ENCODE data around the gene CDK2AP2. TPM values are rescaled to one million over a fixed set of nuclear protein-coding genes. Genes with fewer than 3 reads are reported as not detected.

The CDK2AP2 gene
- total RNA-seq, 2 donors from 2014 or later, result 56.7 to 59.4 TPM

- Histone ChIP-seq H3K4me1 (peaks cover 18% of the 10 kb centered on the region), H3K4me3 (no peak overlapping the region), H3K27me3 (no peaks in the 10 kb centered on the region), H3K27ac (no peak overlapping the region), H3K36me3 (replicated peaks in 1 of 2; ENCODE audit: insufficient read depth in 1 of 2, low read depth in 2 of 2) (peaks cover 0 to 9% of the 10 kb centered on the region in 2 donors), H3K9me3 (no peaks in the 10 kb centered on the region)
- TF ChIP-seq, protein P1, sequence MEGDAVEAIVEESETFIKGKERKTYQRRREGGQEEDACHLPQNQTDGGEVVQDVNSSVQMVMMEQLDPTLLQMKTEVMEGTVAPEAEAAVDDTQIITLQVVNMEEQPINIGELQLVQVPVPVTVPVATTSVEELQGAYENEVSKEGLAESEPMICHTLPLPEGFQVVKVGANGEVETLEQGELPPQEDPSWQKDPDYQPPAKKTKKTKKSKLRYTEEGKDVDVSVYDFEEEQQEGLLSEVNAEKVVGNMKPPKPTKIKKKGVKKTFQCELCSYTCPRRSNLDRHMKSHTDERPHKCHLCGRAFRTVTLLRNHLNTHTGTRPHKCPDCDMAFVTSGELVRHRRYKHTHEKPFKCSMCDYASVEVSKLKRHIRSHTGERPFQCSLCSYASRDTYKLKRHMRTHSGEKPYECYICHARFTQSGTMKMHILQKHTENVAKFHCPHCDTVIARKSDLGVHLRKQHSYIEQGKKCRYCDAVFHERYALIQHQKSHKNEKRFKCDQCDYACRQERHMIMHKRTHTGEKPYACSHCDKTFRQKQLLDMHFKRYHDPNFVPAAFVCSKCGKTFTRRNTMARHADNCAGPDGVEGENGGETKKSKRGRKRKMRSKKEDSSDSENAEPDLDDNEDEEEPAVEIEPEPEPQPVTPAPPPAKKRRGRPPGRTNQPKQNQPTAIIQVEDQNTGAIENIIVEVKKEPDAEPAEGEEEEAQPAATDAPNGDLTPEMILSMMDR (IDR thresholded peaks at IDR 0.05), result no peak
- no peak for TF ChIP-seq POLR2A (IDR thresholded peaks at IDR 0.05)
- intact Hi-C loops (cut with DNase I), result no loop called here
- ATAC-seq (no peak), DNase-seq (no peak)
- 95 to 100% methylated on average over 3 to 26 of the region's 26 CpGs for WGBS, 2 donors
Measured at GRCh38 chr11:67499808-67500483, 8.0 kb downstream of the CDK2AP2 start.

GRCh38 chr11:67498544-67498972, 9.4 kb downstream of the CDK2AP2 start:
- ATAC-seq (no peak), DNase-seq (no peak)
- 83 to 90% methylated on average over 20 to 21 of the region's 21 CpGs for WGBS, 2 donors
- H3K27ac ChIP-seq, result no peak overlapping the region
- TF ChIP-seq, protein P1 (IDR thresholded peaks at IDR 0.05), result no peak
- TF ChIP-seq POLR2A (IDR thresholded peaks at IDR 0.05), result no peak
- H3K4me3 ChIP-seq, result no peak overlapping the region
- no peaks in the 10 kb centered on the region for H3K9me3 ChIP-seq
- peaks cover 0 to 9% of the 10 kb centered on the region in 2 donors for H3K36me3 ChIP-seq (replicated peaks in 1 of 2; ENCODE audit: insufficient read depth in 1 of 2, low read depth in 2 of 2)
- intact Hi-C loops (cut with DNase I), result no loop called here
- no peaks in the 10 kb centered on the region for H3K27me3 ChIP-seq
- peaks cover 7% of the 10 kb centered on the region for H3K4me1 ChIP-seq

GRCh38 chr11:67497656-67498291, 10.2 kb downstream of the CDK2AP2 start:
- DNase-seq (no peak), ATAC-seq (no peak)
- intact Hi-C loops (cut with DNase I), result no loop called here
- H3K27ac ChIP-seq, result no peak overlapping the region
- H3K9me3 ChIP-seq, result no peaks in the 10 kb centered on the region
- peaks cover 0 to 9% of the 10 kb centered on the region in 2 donors for H3K36me3 ChIP-seq (replicated peaks in 1 of 2; ENCODE audit: insufficient read depth in 1 of 2, low read depth in 2 of 2)
- TF ChIP-seq, protein P1 (IDR thresholded peaks at IDR 0.05), result no peak
- no peak for TF ChIP-seq POLR2A (IDR thresholded peaks at IDR 0.05)
- 85 to 94% methylated on average over 15 to 21 of the region's 21 CpGs for WGBS, 2 donors
- H3K4me1 ChIP-seq, result no peaks in the 10 kb centered on the region
- H3K27me3 ChIP-seq, result no peaks in the 10 kb centered on the region
- no peak overlapping the region for H3K4me3 ChIP-seq

GRCh38 chr11:67496113-67496512, 11.8 kb downstream of the CDK2AP2 start:
- Histone ChIP-seq H3K36me3 (replicated peaks in 1 of 2; ENCODE audit: insufficient read depth in 1 of 2, low read depth in 2 of 2) (peaks cover 0 to 9% of the 10 kb centered on the region in 2 donors), H3K27ac (no peak overlapping the region), H3K27me3 (no peaks in the 10 kb centered on the region), H3K9me3 (no peaks in the 10 kb centered on the region), H3K4me3 (no peak overlapping the region), H3K4me1 (no peaks in the 10 kb centered on the region)
- no peak for DNase-seq
- 98% methylated on average over 9 to 10 of the region's 12 CpGs for WGBS, 2 donors
- intact Hi-C loops (cut with DNase I), result no loop called here
- ATAC-seq, result no peak
- TF ChIP-seq, protein P1 (IDR thresholded peaks at IDR 0.05), result no peak
- no peak for TF ChIP-seq POLR2A (IDR thresholded peaks at IDR 0.05)

All from body of pancreas (tissue), 4 donors.